Subcutaneous abdominal adipose tissue (tissue), 5 donors: ENCODE measurements around the gene CLDN3.
"Not testable (repeated sequence)": the region's sequence is repeated elsewhere in the genome, so short reads cannot be mapped to it uniquely, and the experiment has no call there.

Experiments used
- H3K27ac ChIP-seq: one replicate; pipeline ENCODE4 v1.7.0; 2013; ENCODE audit warnings: low read depth, mild to moderate bottlenecking, inconsistent platforms, low read length, moderate library complexity
- H3K27me3 ChIP-seq, 5 donors: one replicate each; pipeline ENCODE4 v1.7.0; 2013; ENCODE audit warnings: low read length in 5 of 5, inconsistent platforms in 1 of 5; ENCODE audit not compliant: control insufficient read depth in 5 of 5, insufficient read depth in 4 of 5
- H3K36me3 ChIP-seq, 5 donors: one replicate each; pipeline ENCODE4 v1.7.0; 2013; ENCODE audit warnings: low read length in 5 of 5; ENCODE audit not compliant: control insufficient read depth in 5 of 5, insufficient read depth in 5 of 5
- H3K4me1 ChIP-seq, 5 donors: one replicate each; pipeline ENCODE4 v1.7.0; 2013; ENCODE audit warnings: low read length in 5 of 5, mild to moderate bottlenecking in 3 of 5, moderate library complexity in 1 of 5; ENCODE audit not compliant: control insufficient read depth in 5 of 5, insufficient read depth in 5 of 5
- H3K4me3 ChIP-seq, 5 donors: one replicate each; pipeline ENCODE4 v1.7.0; 2013; ENCODE audit warnings: low read length in 5 of 5, low read depth in 1 of 5
- H3K9ac ChIP-seq, 5 donors: one replicate each; pipeline ENCODE4 v1.7.0; 2013; ENCODE audit warnings: low read length in 5 of 5, mild to moderate bottlenecking in 4 of 5, moderate library complexity in 3 of 5
- H3K9me3 ChIP-seq, 5 donors: one replicate each; pipeline ENCODE4 v1.7.0; 2013; ENCODE audit warnings: low read length in 5 of 5; ENCODE audit not compliant: control insufficient read depth in 5 of 5
- donor health status: healthy.
- donor health status: healthy.
- donor health status: healthy.
- donor health status: healthy.
- donor health status: healthy.

The CLDN3 gene

DNA sequence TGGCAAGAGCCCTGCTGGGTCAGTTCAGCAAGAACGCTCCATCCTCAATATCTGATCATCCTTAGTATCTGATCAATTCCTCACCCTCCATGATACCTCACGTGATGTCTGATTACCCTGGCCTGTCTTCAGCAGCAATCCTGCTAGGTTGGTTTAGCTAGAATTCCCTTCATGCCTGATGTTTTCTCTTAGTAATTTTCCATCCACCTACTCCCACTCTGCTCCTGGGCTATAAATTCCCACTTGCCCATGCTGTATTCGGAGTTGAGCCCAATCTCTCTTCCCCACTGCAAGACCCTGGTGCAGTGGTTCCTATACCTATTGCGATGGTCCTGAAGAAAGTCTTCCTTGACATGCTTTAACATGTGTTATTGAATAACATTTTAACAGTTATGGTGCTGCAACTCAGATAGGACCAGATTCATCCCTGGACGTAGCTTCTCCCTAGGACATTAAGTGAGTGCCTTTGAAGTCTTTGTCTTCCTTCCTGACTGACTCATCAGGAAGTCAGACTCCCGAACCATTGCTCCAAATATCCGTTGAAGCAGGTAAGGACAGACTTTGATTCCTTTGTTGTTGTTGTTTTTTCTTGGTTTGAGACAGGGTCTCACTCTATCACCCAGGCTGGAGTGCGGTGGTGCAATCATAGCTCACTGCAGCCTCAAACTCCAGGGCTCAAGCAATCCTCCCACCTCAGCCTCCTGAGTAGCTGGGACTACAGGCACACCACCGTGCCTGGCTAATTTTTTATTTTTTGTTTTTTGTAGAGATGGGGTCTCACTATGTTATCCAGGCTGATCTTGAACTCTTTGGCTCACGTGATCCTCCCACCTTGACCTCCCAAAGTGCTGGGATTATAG is 29.4 kb upstream of the CLDN3 start:
- H3K9ac ChIP-seq: no peak overlapping the region
- H3K36me3 ChIP-seq: no peaks in the 10 kb centered on the region
- H3K27me3 ChIP-seq: no peaks in the 10 kb centered on the region
- no peak overlapping the region for H3K27ac ChIP-seq
- no peak overlapping the region for H3K4me3 ChIP-seq
- H3K9me3 ChIP-seq: no peaks in the 10 kb centered on the region
- H3K4me1 ChIP-seq: no peaks in the 10 kb centered on the region

GRCh38 chr7:73797176-73797575 is 27.1 kb upstream of the CLDN3 start:
- not testable (repeated sequence) for H3K4me1 ChIP-seq, H3K9ac ChIP-seq, H3K36me3 ChIP-seq, H3K4me3 ChIP-seq, H3K9me3 ChIP-seq, H3K27ac ChIP-seq, H3K27me3 ChIP-seq

DNA sequence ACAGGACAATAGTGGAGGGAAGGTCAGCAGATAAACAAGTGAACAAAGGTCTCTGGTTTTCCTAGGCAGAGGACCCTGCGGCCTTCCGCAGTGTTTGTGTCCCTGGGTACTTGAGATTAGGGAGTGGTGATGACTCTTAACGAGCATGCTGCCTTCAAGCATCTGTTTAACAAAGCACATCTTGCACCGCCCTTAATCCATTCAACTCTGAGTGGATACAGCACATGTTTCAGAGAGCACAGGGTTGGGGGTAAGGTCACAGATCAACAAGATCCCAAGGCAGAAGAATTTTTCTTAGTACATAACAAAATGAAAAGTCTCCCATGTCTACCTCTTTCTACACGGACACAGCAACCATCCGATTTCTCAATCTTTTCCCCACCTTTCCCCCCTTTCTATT is 26.6 kb upstream of the CLDN3 start:
- H3K36me3 ChIP-seq, H3K9ac ChIP-seq, H3K27me3 ChIP-seq, H3K4me3 ChIP-seq, H3K4me1 ChIP-seq, H3K9me3 ChIP-seq, H3K27ac ChIP-seq: not testable (repeated sequence)

DNA sequence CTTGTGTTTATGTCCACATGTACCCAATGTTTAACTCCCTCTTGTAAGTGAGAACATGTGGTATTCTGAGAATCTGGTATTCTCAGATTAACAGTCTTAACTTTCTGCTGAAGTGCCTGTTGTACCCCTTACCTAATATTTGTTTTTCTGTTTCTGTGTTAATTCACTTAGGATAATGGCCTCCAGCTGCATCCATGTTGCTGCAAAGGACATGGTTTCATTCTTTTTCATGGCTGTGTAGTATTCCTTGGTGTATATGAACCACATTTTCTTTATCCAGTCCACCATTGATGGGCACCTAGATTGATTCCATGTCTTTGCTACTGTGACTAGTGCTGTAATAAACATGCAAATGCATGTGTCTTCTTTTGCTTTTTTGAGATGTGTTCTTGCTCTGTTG is 25.1 kb upstream of the CLDN3 start:
- not testable (repeated sequence) for H3K27ac ChIP-seq, H3K4me3 ChIP-seq, H3K27me3 ChIP-seq, H3K9me3 ChIP-seq, H3K4me1 ChIP-seq, H3K9ac ChIP-seq, H3K36me3 ChIP-seq

GRCh38 chr7:73791170-73791690 is 21.2 kb upstream of the CLDN3 start:
- H3K9ac ChIP-seq, H3K27me3 ChIP-seq, H3K4me3 ChIP-seq, H3K9me3 ChIP-seq, H3K36me3 ChIP-seq, H3K27ac ChIP-seq, H3K4me1 ChIP-seq: not testable (repeated sequence)

GRCh38 chr7:73789051-73789450 is 19.0 kb upstream of the CLDN3 start:
- no peak overlapping the region for H3K4me3 ChIP-seq
- no peaks in the 10 kb centered on the region for H3K9me3 ChIP-seq
- H3K9ac ChIP-seq: no peak overlapping the region
- H3K27ac ChIP-seq: no peak overlapping the region
- H3K27me3 ChIP-seq: no peaks in the 10 kb centered on the region
- H3K36me3 ChIP-seq: no peaks in the 10 kb centered on the region
- no peaks in the 10 kb centered on the region for H3K4me1 ChIP-seq

DNA sequence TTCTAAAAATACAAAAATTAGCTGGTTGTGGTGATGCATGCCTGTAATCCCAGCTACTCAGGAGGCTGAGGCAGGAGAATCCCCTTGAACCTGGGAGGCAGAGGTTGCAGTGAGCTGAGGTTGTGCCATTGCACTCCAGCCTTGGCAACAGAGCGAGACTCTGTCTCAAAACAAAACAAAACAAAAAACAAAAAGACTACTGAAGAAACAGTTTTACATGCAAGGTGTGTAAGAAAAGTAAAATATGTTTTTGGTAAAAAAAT is 17.6 kb upstream of the CLDN3 start:
- not testable (repeated sequence) for H3K4me1 ChIP-seq, H3K27ac ChIP-seq, H3K9me3 ChIP-seq, H3K27me3 ChIP-seq, H3K36me3 ChIP-seq, H3K4me3 ChIP-seq, H3K9ac ChIP-seq

GRCh38 chr7:73786588-73786987 is 16.5 kb upstream of the CLDN3 start:
- Histone ChIP-seq H3K9ac (no peak overlapping the region), H3K4me3 (no peak overlapping the region), H3K27me3 (no peaks in the 10 kb centered on the region), H3K27ac (no peak overlapping the region), H3K9me3 (no peaks in the 10 kb centered on the region), H3K36me3 (no peaks in the 10 kb centered on the region), H3K4me1 (no peaks in the 10 kb centered on the region)

DNA sequence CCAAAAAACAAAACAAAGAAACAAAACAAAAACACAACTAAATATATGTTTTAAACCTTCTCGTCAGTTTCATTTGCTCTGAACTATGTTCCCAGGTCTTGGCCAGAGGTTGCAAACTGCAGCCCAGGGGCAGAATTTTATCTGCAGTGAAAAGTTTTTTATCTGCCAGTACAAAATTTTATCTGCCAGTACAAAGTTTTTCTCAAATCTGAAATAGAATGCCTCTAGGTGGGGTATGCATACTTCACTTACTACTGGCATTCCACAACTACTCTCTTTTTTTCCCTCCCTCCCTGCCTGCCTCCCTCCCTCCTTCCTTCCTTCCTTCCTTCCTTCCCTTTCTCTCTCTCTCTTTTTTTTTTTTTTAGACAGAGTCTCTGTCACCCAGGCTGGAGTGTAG is 9.4 kb upstream of the CLDN3 start:
- no peak overlapping the region for H3K27ac ChIP-seq
- H3K27me3 ChIP-seq: no peaks in the 10 kb centered on the region
- H3K36me3 ChIP-seq: no peaks in the 10 kb centered on the region
- no peaks in the 10 kb centered on the region for H3K9me3 ChIP-seq
- no peak overlapping the region for H3K4me3 ChIP-seq
- H3K4me1 ChIP-seq: no peaks in the 10 kb centered on the region
- no peak overlapping the region for H3K9ac ChIP-seq

- H3K27ac ChIP-seq: no peak overlapping the region
- peaks cover 0 to 3% (median under 1%) of the 10 kb centered on the region in 5 donors for H3K4me1 ChIP-seq
- no peak overlapping the region for H3K9ac ChIP-seq
- H3K27me3 ChIP-seq: peaks cover 0 to 2% (median 0%) of the 10 kb centered on the region in 5 donors
- no peaks in the 10 kb centered on the region for H3K9me3 ChIP-seq
- H3K4me3 ChIP-seq: no peak overlapping the region
- no peaks in the 10 kb centered on the region for H3K36me3 ChIP-seq
Observed at GRCh38 chr7:73778801-73779389, 8.8 kb upstream of the CLDN3 start.
